GM18870 (cell line): ENCODE data around the gene NDUFS7.
A peak's percentile ranks its signal among the peaks of the same experiment; 100 is the strongest.
"Not testable (repeated sequence)": the region's sequence is repeated elsewhere in the genome, so short reads cannot be mapped to it uniquely, and the experiment has no call there.

Experiments used
- ATAC-seq: cut with Tn5 transposase; IDR thresholded peaks from one replicate; pipeline ENCODE4 v1.9.1; 2021; ENCODE audit warnings: moderate library complexity; ENCODE audit not compliant: unreplicated experiment

The NDUFS7 gene

GRCh38 chr19:1429750-1430149 lies 46.0 kb downstream of the NDUFS7 start:
- no peak for ATAC-seq

- no peak for ATAC-seq
Observed at GRCh38 chr19:1430246-1430645, 46.5 kb downstream of the NDUFS7 start.

- no peak for ATAC-seq
Observed at GRCh38 chr19:1431759-1432506, 48.2 kb downstream of the NDUFS7 start.

GRCh38 chr19:1432507-1432887 lies 48.8 kb downstream of the NDUFS7 start:
- ATAC-seq = no peak

GRCh38 chr19:1433119-1434039 lies 49.7 kb downstream of the NDUFS7 start:
- ATAC-seq = no peak

GRCh38 chr19:1434040-1434366 lies 50.3 kb downstream of the NDUFS7 start:
- ATAC-seq = no peak

GRCh38 chr19:1434577-1435060 lies 50.9 kb downstream of the NDUFS7 start:
- no peak for ATAC-seq

- no peak for ATAC-seq
Observed at GRCh38 chr19:1435378-1435989, 51.8 kb downstream of the NDUFS7 start.

- ATAC-seq = no peak
Observed at GRCh38 chr19:1437609-1438008, 53.9 kb downstream of the NDUFS7 start.

GRCh38 chr19:1438035-1438932 lies 54.6 kb downstream of the NDUFS7 start, which contains the start of gene RPS15:
RPS15 (plus strand) TSS chr19:1438396; CDS start chr19:1438426, 30 bp downstream.
- peak; percentile 66 for ATAC-seq

- ATAC-seq = no peak
Observed at GRCh38 chr19:1438933-1439354, 55.2 kb downstream of the NDUFS7 start.

- ATAC-seq = not testable (repeated sequence)
Observed at GRCh38 chr19:1439525-1440417, 56.1 kb downstream of the NDUFS7 start.

- no peak for ATAC-seq
Observed at GRCh38 chr19:1440418-1440801, 56.7 kb downstream of the NDUFS7 start.

- no peak for ATAC-seq
Observed at GRCh38 chr19:1441022-1441426, 57.3 kb downstream of the NDUFS7 start.

- no peak for ATAC-seq
Observed at GRCh38 chr19:1441677-1442438, 58.2 kb downstream of the NDUFS7 start.
